HepG2 (cell line): ENCODE measurements around the gene CYB5D1. TPM values are rescaled to one million over a fixed set of nuclear protein-coding genes. Genes with fewer than 3 reads are reported as not detected.

Experiments used
- PHB2 ChIP-seq: fragments of 450-650 bp; IDR thresholded peaks from 2 replicates; pipeline ENCODE4 v1.6.1; 2018; ENCODE audit not compliant: partially characterized antibody
- RBFOX2 ChIP-seq: fragments of 200-400 bp; formaldehyde crosslinking; IDR thresholded peaks from 2 replicates; pipeline ENCODE4 v1.6.1; 2017; ENCODE audit warnings: low read depth, mild to moderate bottlenecking, low read length
- RBM22 ChIP-seq: fragments of 200-400 bp; formaldehyde crosslinking; optimal IDR thresholded peaks from 2 replicates; pipeline ENCODE3; 2017; ENCODE audit warnings: mild to moderate bottlenecking, low read length, moderate library complexity
- ZNF740 ChIP-seq: sonication (generic); formaldehyde crosslinking; IDR thresholded peaks from 2 replicates; pipeline ENCODE4 v1.4.0; 2020; ENCODE audit warnings: missing genetic modification reagents
- polyA plus RNA-seq, 8 experiments: library from polyadenylated mRNA; depleted of rRNA in 3 of 8; stranded (reverse) in 7 of 8; unstranded in 1 of 8; fragments of >200 nt; fragmentation: Illumina TruSeq in 4 of 8; extraction: Trizol in 4 of 8; gene quantifications; 2 replicates each; pipeline versions ENCODE4 v1.2.1 to v1.2.3, GENCODE V29; 2011 to 2016; ENCODE audit warnings: low read depth in 4 of 8, missing spikeins in 1 of 8, mixed read lengths in 1 of 8; ENCODE audit not compliant: insufficient read depth in 1 of 8
- total RNA-seq, 5 experiments: library from RNA; depleted of rRNA; stranded (reverse); fragments of >200 nt; fragmentation: Illumina TruSeq; extraction: Trizol; gene quantifications; 2 replicates each; pipeline ENCODE4 v1.2.3, GENCODE V29; 2016; ENCODE audit warnings: low read depth in 1 of 5
- TF ChIP-seq, protein P1 (sequence below): sonication (generic); formaldehyde crosslinking; conservative IDR thresholded peaks from 2 replicates; pipeline ENCODE4 v1.4.0; 2020; ENCODE audit warnings: missing genetic modification reagents
- TF ChIP-seq, protein P2 (sequence below), 2 experiments: sonication (generic) in 1 of 2; formaldehyde crosslinking in 1 of 2; IDR thresholded peaks; 2 replicates each; pipeline versions ENCODE4 v1.4.0 to v1.6.1; 2016 to 2020; ENCODE audit warnings: borderline replicate concordance in 1 of 2, low read depth in 1 of 2, mild to moderate bottlenecking in 1 of 2, missing genetic modification reagents in 1 of 2

CYB5D1 gene
- total and polyA plus RNA-seq, 2 of the 13 experiments (the other 11 are each of a cell fraction or from before 2014, with no cell fraction given) = 8.9 to 17.0 TPM

DNA sequence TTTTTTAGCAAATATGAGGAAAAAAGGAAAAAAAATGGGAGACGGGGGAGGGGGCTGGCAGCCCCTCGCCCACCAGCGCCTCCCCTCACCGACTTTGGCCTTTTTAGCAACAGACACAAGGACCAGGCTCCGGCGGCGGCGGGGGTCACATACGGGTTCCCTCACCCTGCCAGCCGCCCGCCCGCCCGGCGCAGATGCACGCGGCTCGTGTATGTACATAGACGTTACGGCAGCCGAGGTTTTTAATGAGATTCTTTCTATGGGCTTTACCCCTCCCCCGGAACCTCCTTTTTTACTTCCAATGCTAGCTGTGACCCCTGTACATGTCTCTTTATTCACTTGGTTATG lies 4.1 kb upstream of the CYB5D1 start (continued):
- TF ChIP-seq, protein P1, sequence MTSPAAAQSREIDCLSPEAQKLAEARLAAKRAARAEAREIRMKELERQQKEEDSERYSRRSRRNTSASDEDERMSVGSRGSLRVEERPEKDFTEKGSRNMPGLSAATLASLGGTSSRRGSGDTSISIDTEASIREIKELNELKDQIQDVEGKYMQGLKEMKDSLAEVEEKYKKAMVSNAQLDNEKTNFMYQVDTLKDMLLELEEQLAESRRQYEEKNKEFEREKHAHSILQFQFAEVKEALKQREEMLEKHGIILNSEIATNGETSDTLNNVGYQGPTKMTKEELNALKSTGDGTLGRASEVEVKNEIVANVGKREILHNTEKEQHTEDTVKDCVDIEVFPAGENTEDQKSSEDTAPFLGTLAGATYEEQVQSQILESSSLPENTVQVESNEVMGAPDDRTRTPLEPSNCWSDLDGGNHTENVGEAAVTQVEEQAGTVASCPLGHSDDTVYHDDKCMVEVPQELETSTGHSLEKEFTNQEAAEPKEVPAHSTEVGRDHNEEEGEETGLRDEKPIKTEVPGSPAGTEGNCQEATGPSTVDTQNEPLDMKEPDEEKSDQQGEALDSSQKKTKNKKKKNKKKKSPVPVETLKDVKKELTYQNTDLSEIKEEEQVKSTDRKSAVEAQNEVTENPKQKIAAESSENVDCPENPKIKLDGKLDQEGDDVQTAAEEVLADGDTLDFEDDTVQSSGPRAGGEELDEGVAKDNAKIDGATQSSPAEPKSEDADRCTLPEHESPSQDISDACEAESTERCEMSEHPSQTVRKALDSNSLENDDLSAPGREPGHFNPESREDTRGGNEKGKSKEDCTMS = no peak
- TF ChIP-seq ZNF740 (CRISPR knock-in tag) (no peak), RBM22 (peak; percentile 33), PHB2 (no peak), RBFOX2 (0 out of 2 replicates have a peak, but pooled peaks have one; percentile 33)
- TF ChIP-seq, protein P2, sequence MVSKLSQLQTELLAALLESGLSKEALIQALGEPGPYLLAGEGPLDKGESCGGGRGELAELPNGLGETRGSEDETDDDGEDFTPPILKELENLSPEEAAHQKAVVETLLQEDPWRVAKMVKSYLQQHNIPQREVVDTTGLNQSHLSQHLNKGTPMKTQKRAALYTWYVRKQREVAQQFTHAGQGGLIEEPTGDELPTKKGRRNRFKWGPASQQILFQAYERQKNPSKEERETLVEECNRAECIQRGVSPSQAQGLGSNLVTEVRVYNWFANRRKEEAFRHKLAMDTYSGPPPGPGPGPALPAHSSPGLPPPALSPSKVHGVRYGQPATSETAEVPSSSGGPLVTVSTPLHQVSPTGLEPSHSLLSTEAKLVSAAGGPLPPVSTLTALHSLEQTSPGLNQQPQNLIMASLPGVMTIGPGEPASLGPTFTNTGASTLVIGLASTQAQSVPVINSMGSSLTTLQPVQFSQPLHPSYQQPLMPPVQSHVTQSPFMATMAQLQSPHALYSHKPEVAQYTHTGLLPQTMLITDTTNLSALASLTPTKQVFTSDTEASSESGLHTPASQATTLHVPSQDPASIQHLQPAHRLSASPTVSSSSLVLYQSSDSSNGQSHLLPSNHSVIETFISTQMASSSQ (IDR thresholded peaks at IDR 0.05; ENCODE audit: low read depth) = no peak
- TF ChIP-seq, protein P2 (CRISPR knock-in tag; IDR thresholded peaks at IDR 0.05; ENCODE audit: borderline replicate concordance) = no peak
